Kidney (tissue), 14 donors: ENCODE measurements around the gene CGNL1. TPM values are rescaled to one million over a fixed set of nuclear protein-coding genes. Genes with fewer than 3 reads are reported as not detected.

Experiments
- DNase-seq, 5 donors: peaks; one replicate each; pipeline ENCODE4 v3.0.0-alpha.2; 2013 to 2020
- FAIRE-seq: peaks from 2 replicates; lab custom pipeline; 2012; peaks lifted over from hg19 to GRCh38; lab: Jason Lieb, UNC
- H3K27ac ChIP-seq, 2 donors: one replicate each; pipeline ENCODE4 v1.7.0; 2013; ENCODE audit warnings: low read depth in 2 of 2, low read length in 2 of 2, inconsistent platforms in 1 of 2
- H3K27me3 ChIP-seq: one replicate; pipeline ENCODE4 v1.7.1; 2013; ENCODE audit warnings: low read length, inconsistent platforms; ENCODE audit not compliant: control insufficient read depth, insufficient read depth
- H3K36me3 ChIP-seq, 3 donors: one replicate each; pipeline versions ENCODE4 v1.7.0 to v1.7.1; 2013; ENCODE audit warnings: low read length in 3 of 3, control low read depth in 1 of 3, inconsistent platforms in 1 of 3; ENCODE audit not compliant: insufficient read depth in 3 of 3, control insufficient read depth in 2 of 3
- H3K4me1 ChIP-seq, 3 donors: one replicate each; pipeline versions ENCODE4 v1.7.0 to v1.7.1; 2013; ENCODE audit warnings: low read length in 3 of 3, inconsistent platforms in 1 of 3, low read depth in 1 of 3; ENCODE audit not compliant: control insufficient read depth in 2 of 3, insufficient read depth in 2 of 3
- H3K4me3 ChIP-seq, 3 donors: one replicate each; pipeline versions ENCODE4 v1.7.0 to v1.8.1; 2013; ENCODE audit warnings: low read length in 3 of 3, control low read depth in 1 of 3, inconsistent platforms in 1 of 3
- H3K9ac ChIP-seq, 3 donors: one replicate each; pipeline versions ENCODE4 v1.7.0 to v1.7.1; 2013; ENCODE audit warnings: low read length in 3 of 3, control low read depth in 1 of 3, inconsistent platforms in 1 of 3
- H3K9me3 ChIP-seq, 3 donors: one replicate each; pipeline versions ENCODE4 v1.7.0 to v1.7.1; 2013; ENCODE audit warnings: low read length in 3 of 3, control low read depth in 1 of 3, inconsistent platforms in 1 of 3; ENCODE audit not compliant: control insufficient read depth in 2 of 3, insufficient read depth in 1 of 3
- CTCF ChIP-seq: IDR thresholded peaks from 3 replicates; pipeline ENCODE4 v1.5.1; 2012; ENCODE audit warnings: mild to moderate bottlenecking, moderate library complexity, borderline replicate concordance; ENCODE audit not compliant: insufficient read depth; ENCODE audit errors: extremely low read depth
- intact Hi-C: fragments of 100-400 bp; cut with DNase I; formaldehyde crosslinking; loops from one replicate; pipeline ENCODE4 v1.11.1; 2022
- polyA plus RNA-seq: library from polyadenylated mRNA; stranded (reverse); fragments of 350-450 nt; fragmentation: Illumina TruSeq; extraction: RNeasy Lipid Tissue Mini Kit (QIAGEN cat#74804); gene quantifications from one replicate; pipeline ENCODE4 v1.2.3, GENCODE V29; 2014; ENCODE audit warnings: low read depth, low replicate concordance; ENCODE audit not compliant: insufficient read depth
- total RNA-seq: library from RNA; stranded (reverse); fragmentation: NEBNext Ultra II Directional; extraction: Animal tissue kit (Norgen Biotek cat#: 25700); gene quantifications from one replicate; pipeline ENCODE4 v1.2.1, GENCODE V29; 2021
- donor health status: control.
- donor health status: control.
- donor health status: control.
- donor health status: control.
- donor health status: control.
- donor health status: DM: yes; HTN: yes; CAD: no.
- donor health status: Normal renal cell carcinoma (clear cell type).

CGNL1 gene
- total and polyA plus RNA-seq, 2 donors from 2014 or later: 62.0 to 81.5 TPM

DNA sequence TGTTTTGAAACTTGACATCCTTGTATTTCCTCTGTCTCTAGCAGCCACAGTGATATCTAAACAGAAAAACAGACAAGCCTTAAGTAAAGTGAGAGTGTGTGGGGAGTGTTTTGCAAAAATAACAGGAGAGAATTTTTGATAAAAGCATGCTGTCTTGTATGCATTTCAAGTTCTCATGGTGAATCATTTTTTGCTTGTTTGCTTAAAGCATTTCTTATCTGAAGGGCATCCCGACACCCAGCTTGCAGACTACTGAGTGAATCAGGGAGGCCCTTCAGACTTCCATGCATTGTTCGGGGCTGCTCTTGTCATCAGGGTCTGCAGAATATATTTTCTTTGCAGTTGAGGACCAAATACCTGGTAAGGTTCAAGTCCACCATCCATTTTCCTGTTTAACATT, 8.5 kb downstream of the CGNL1 start:
- TF ChIP-seq CTCF: no peak
- intact Hi-C loops: no loop called here
- H3K9me3 ChIP-seq: no peaks in the 10 kb centered on the region
- FAIRE-seq: no peak
- no peak for DNase-seq
- H3K27ac ChIP-seq: peak overlapping the region in 1 of 2 donors; percentile 71
- peak overlapping the region in 1 of 3 donors; percentile 1 for H3K9ac ChIP-seq
- H3K4me1 ChIP-seq: peaks cover 19 to 61% (median 43%) of the 10 kb centered on the region in 3 donors
- H3K36me3 ChIP-seq: peaks cover 0 to 7% (median 0%) of the 10 kb centered on the region in 3 donors
- no peak overlapping the region for H3K4me3 ChIP-seq
- no peaks in the 10 kb centered on the region for H3K27me3 ChIP-seq

GRCh38 chr15:57385923-57386390, 9.7 kb downstream of the CGNL1 start:
- H3K4me1 ChIP-seq: peaks cover 19 to 60% (median 42%) of the 10 kb centered on the region in 3 donors
- H3K4me3 ChIP-seq: peak overlapping the region in 2 of 3 donors; percentile 13 to 14
- no peak for FAIRE-seq
- peak overlapping the region in 1 of 3 donors; percentile 60 for H3K9ac ChIP-seq
- intact Hi-C loops: no loop called here
- peaks cover 0 to 7% (median 0%) of the 10 kb centered on the region in 3 donors for H3K36me3 ChIP-seq
- peak in 3 of 5 donors; percentile 29 to 55 (median 51) for DNase-seq
- peak overlapping the region; percentile 26 to 71 for H3K27ac ChIP-seq
- no peaks in the 10 kb centered on the region for H3K9me3 ChIP-seq
- no peaks in the 10 kb centered on the region for H3K27me3 ChIP-seq
- no peak for TF ChIP-seq CTCF

DNA sequence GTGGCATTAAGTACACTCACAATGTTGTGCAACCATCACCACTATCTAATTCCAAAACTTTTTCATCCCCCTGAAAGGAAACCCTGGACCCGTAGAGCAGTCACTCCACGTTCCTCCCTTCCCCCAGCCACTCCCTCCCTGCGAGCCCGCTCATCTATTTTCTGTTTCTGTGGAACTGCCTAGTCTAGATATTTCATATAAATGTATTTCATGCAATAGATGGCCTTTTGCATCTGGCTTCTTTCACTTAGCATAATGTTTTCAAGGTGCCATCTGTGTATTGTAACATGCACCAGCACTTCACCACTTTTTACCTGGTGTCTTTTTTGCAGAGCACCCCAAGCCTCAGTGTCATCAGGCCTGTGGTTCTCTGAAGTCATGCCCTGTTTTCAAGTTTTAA, 10.7 kb downstream of the CGNL1 start:
- Histone ChIP-seq H3K27ac (peak overlapping the region; percentile 9 to 71), H3K36me3 (peaks cover 0 to 7% (median 0%) of the 10 kb centered on the region in 3 donors), H3K27me3 (no peaks in the 10 kb centered on the region), H3K4me3 (peak overlapping the region in 1 of 3 donors; percentile 26), H3K9ac (peak overlapping the region in 1 of 3 donors; percentile 70), H3K4me1 (peaks cover 19 to 60% (median 43%) of the 10 kb centered on the region in 3 donors), H3K9me3 (no peaks in the 10 kb centered on the region)
- intact Hi-C loops: no loop called here
- no peak for DNase-seq
- no peak for FAIRE-seq
- TF ChIP-seq CTCF: no peak
